Esophagus squamous epithelium (tissue), 4 donors: ENCODE data around the gene MYO18A.

Experiments used
- POLR2A ChIP-seq, 4 donors: fragments of 450-650 bp; IDR thresholded peaks; one replicate each; pipeline ENCODE4 v1.6.1; 2017; ENCODE audit warnings: antibody characterized with exemption in 4 of 4, mild to moderate bottlenecking in 4 of 4, moderate library complexity in 3 of 4
- TF ChIP-seq, protein P1 (sequence below), 6 experiments: fragments of 450-650 bp in 4 of 6; fragments of 200-600 bp in 2 of 6; sonication (generic) in 2 of 6; IDR thresholded peaks; one replicate each; pipeline ENCODE4 v1.5.1; 2016 to 2019; ENCODE audit warnings: antibody characterized with exemption in 6 of 6, mild to moderate bottlenecking in 4 of 6, moderate library complexity in 4 of 6

DNA sequence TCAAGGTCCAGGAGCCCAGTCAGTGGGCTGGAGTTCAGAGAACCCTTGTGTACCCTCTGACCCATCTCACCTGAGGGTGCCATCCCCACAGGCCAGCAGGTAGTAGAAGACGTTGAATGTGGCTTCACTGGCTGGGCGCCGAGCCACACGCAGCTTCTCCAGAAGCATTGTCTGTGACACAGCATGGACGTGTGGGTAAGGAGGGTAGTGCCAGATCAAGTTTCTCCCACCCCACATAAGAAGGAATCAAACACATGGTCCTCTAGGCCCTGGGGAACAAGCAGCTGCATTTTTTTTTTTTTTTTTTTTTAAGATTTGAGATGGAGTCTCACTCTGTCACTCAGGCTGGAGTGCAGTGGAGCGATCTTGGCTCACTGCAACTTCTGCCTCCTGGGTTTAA lies 60.9 kb downstream of the MYO18A start:
- TF ChIP-seq, protein P1, sequence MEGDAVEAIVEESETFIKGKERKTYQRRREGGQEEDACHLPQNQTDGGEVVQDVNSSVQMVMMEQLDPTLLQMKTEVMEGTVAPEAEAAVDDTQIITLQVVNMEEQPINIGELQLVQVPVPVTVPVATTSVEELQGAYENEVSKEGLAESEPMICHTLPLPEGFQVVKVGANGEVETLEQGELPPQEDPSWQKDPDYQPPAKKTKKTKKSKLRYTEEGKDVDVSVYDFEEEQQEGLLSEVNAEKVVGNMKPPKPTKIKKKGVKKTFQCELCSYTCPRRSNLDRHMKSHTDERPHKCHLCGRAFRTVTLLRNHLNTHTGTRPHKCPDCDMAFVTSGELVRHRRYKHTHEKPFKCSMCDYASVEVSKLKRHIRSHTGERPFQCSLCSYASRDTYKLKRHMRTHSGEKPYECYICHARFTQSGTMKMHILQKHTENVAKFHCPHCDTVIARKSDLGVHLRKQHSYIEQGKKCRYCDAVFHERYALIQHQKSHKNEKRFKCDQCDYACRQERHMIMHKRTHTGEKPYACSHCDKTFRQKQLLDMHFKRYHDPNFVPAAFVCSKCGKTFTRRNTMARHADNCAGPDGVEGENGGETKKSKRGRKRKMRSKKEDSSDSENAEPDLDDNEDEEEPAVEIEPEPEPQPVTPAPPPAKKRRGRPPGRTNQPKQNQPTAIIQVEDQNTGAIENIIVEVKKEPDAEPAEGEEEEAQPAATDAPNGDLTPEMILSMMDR (IDR thresholded peaks at IDR 0.05), result no peak
- TF ChIP-seq POLR2A (IDR thresholded peaks at IDR 0.05), result no peak
